A549 (cell line): Measurements from ENCODE around the gene MAP3K13. TPM values are rescaled to one million over a fixed set of nuclear protein-coding genes. Genes with fewer than 3 reads are reported as not detected.
"Not testable (repeated sequence)": the region's sequence is repeated elsewhere in the genome, so short reads cannot be mapped to it uniquely, and the experiment has no call there.

ENCODE experiments used
- ATAC-seq, 2 experiments: fragments of 200-7000 bp in 1 of 2; fragments of >200 bp in 1 of 2; cut with Nextera tagmentation in 1 of 2; cut with Tn5 transposase in 1 of 2; 3 replicates each; pipeline versions ENCODE4 v1.8.0 to v1.9.1; 2018 to 2020; ENCODE audit warnings: mild to moderate bottlenecking in 1 of 2, moderate library complexity in 1 of 2
- CTCF ChIA-PET: fragments of 300-600 bp; sonication (Branson Sonifier 250); formaldehyde crosslinking; extraction: SDS; loops from one replicate; lab custom pipeline; 2021; ENCODE audit warnings: antibody characterized with exemption, inconsistent platforms; lab: Yijun Ruan, JAX
- POLR2A ChIA-PET: fragments of 350-600 bp; formaldehyde crosslinking; extraction: SDS; loops from one replicate; lab custom pipeline; 2021; ENCODE audit warnings: antibody characterized with exemption, inconsistent platforms; lab: Yijun Ruan, JAX
- DNase-seq, 2 experiments: peaks; one replicate each; pipeline versions ENCODE4 v3.0.0 to v3.0.0-alpha.2; 2011 to 2016; ENCODE audit warnings: low read depth in 1 of 2, low spot score in 1 of 2
- FAIRE-seq: peaks from 2 replicates; lab custom pipeline; 2011; peaks lifted over from hg19 to GRCh38; lab: Jason Lieb, UNC
- H3K27ac ChIP-seq, 2 experiments: fragments of >200 bp; sonication (Bioruptor Twin); formaldehyde crosslinking; 3 replicates each; pipeline ENCODE4 v1.5.1; 2016 to 2017
- H3K4me1 ChIP-seq: fragments of >200 bp; sonication (Bioruptor Twin); formaldehyde crosslinking; 3 replicates; pipeline ENCODE4 v1.6.1; 2016
- H3K4me2 ChIP-seq: fragments of >200 bp; sonication (Bioruptor Twin); formaldehyde crosslinking; 3 replicates; pipeline ENCODE4 v1.6.1; 2016
- H3K4me3 ChIP-seq: fragments of >200 bp; sonication (Bioruptor Twin); formaldehyde crosslinking; 3 replicates; pipeline ENCODE4 v1.5.1; 2016
- H3K9me3 ChIP-seq: fragments of >200 bp; sonication (Bioruptor Twin); formaldehyde crosslinking; 3 replicates; pipeline ENCODE4 v1.6.1; 2016
- EHF ChIP-seq: fragments of 250-450 bp; sonication (Bioruptor Pico); IDR thresholded peaks from 2 replicates; pipeline ENCODE4 v1.5.0; 2020; ENCODE audit warnings: mild to moderate bottlenecking
- HDAC2 ChIP-seq: fragments of 200-600 bp; sonication (generic); IDR thresholded peaks from 2 replicates; pipeline ENCODE4 v1.6.1; 2016
- MAZ ChIP-seq: fragments of 150-350 bp; IDR thresholded peaks from 2 replicates; pipeline ENCODE4 v1.6.1; 2014; ENCODE audit warnings: antibody characterized with exemption, low read depth, low read length, borderline replicate concordance
- NR3C1 ChIP-seq: fragments of >200 bp; sonication (Bioruptor Twin); formaldehyde crosslinking; IDR thresholded peaks from 3 replicates; pipeline ENCODE4 v1.6.1; 2017
- POLR2AphosphoS2 ChIP-seq: conservative IDR thresholded peaks from 2 replicates; pipeline ENCODE4 v1.6.1; 2012; ENCODE audit warnings: low read length, improper control_type of control experiment, inconsistent platforms
- RFX5 ChIP-seq: fragments of 450-650 bp; IDR thresholded peaks from 2 replicates; pipeline ENCODE4 v1.7.1; 2014; ENCODE audit warnings: antibody characterized with exemption, mild to moderate bottlenecking, moderate library complexity
- SREBF2 ChIP-seq: fragments of 450-650 bp; IDR thresholded peaks from 2 replicates; pipeline ENCODE4 v1.6.1; 2014; ENCODE audit warnings: mild to moderate bottlenecking, moderate library complexity
- TFCP2L1 ChIP-seq: fragments of 250-450 bp; sonication (Bioruptor Pico); IDR thresholded peaks from 2 replicates; pipeline ENCODE4 v1.5.0; 2021; ENCODE audit warnings: mild to moderate bottlenecking
- WGBS: methylation state at CpG from one replicate; pipeline ENCODE4 v1.1.6; 2017; ENCODE audit errors: missing lambda C conversion rate; 5-methylcytosine and 5-hydroxymethylcytosine counted together
- polyA plus RNA-seq, 4 experiments: library from polyadenylated mRNA; depleted of rRNA in 3 of 4; stranded (reverse); fragments of >200 nt; fragmentation: RNase III in 1 of 4; extraction: RNeasy Plus Mini Kit Qiagen cat#74134 plus additional on column Dnase treatment in 1 of 4; gene quantifications; 2 replicates in 3 of 4; 3 replicates in 1 of 4; pipeline ENCODE4 v1.2.3, GENCODE V29; 2011 to 2017
- TF ChIP-seq, protein P1 (sequence below): IDR thresholded peaks from 2 replicates; pipeline ENCODE4 v1.6.1; 2012; ENCODE audit warnings: low read depth, borderline replicate concordance
- TF ChIP-seq, protein P2 (sequence below): fragments of 250-450 bp; sonication (Bioruptor Pico); IDR thresholded peaks from 2 replicates; pipeline ENCODE4 v1.5.0; 2020; ENCODE audit warnings: low read depth, mild to moderate bottlenecking, moderate library complexity
- TF ChIP-seq, protein P3 (sequence below): fragments of >200 bp; sonication (Bioruptor Twin); formaldehyde crosslinking; IDR thresholded peaks from 3 replicates; pipeline ENCODE4 v1.5.1; 2016

The MAP3K13 gene
- polyA plus RNA-seq, 2 of the 4 experiments (the other 2 are of a cell fraction), result 15.8 to 23.2 TPM

DNA sequence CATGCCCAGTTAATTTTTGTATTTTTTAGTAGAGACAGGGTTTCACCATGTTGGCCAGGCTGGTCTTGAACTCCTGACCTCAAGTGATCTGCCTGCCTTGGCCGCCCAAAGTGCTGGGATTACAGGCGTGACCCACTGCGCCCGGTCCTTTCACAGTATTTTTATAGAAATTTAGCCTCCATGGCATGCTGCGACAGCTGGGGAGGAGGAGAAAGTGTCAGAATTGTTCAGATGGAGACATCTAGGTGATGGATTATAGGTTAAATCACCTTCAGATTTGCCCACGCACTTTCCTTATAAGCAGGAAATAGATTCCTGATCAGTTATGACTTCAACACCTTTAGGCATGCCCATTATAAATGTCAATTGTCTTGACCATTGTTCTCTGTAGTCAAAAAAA, 7.4 kb downstream of the MAP3K13 start:
- ATAC-seq, H3K9me3 ChIP-seq, DNase-seq, POLR2A ChIA-PET, FAIRE-seq, H3K4me3 ChIP-seq, H3K4me2 ChIP-seq, H3K4me1 ChIP-seq, H3K27ac ChIP-seq: not testable (repeated sequence)
- WGBS, result 81% methylated on average over 6 of the region's 6 CpGs
- CTCF ChIA-PET, result interaction anchor here (0.6 kb wide), 2 partner anchors 61 to 971 kb away, joined by 3 read pairs; no protein-coding TSS in a partner anchor

DNA sequence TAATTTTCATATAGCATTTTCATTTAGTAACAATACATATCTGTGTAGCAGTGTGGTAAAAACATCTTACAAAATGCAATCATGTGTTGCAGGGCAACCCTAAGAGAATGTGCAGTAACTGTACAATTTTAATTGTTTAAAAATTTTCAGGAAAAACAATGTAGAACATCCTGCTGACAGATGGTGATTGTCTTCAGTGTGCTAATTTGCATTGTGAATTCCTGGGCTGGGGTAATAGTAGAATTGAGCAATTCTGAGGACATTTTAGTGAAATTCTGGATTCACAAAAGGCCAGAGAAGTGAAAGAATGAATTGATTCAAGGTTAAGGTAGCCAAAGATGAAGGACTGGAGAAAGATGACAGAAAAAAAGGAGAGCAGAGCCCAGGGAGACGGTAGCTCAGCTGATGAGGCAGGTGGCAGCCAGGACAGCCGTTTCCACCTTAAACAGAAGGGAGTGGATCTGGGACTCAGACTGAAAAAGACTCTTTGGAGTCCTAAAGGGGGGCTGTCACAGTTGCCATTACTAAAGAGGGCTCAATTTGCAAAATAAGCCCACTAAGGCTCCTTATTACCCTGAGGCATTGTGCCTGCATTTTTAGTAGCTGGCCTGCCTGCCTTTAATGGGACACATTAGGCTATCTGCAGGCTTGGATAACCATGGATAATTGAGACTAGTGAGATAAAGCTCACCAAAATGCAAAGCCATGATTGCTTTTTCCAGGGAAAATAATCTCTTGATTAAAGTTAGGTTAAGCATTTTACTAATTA, 8.6 kb downstream of the MAP3K13 start:
- CTCF ChIA-PET, result no interaction called here
- Histone ChIP-seq H3K27ac (no peak overlapping the region), H3K4me3 (no peak overlapping the region), H3K9me3 (no peaks in the 10 kb centered on the region), H3K4me1 (no peaks in the 10 kb centered on the region), H3K4me2 (no peak overlapping the region)
- no peak for FAIRE-seq
- POLR2A ChIA-PET, result no interaction called here
- TF ChIP-seq, protein P1, sequence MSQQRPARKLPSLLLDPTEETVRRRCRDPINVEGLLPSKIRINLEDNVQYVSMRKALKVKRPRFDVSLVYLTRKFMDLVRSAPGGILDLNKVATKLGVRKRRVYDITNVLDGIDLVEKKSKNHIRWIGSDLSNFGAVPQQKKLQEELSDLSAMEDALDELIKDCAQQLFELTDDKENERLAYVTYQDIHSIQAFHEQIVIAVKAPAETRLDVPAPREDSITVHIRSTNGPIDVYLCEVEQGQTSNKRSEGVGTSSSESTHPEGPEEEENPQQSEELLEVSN, result no peak
- TF ChIP-seq MAZ (no peak), POLR2AphosphoS2 (no peak), TFCP2L1 (no peak), EHF (no peak), HDAC2 (no peak), RFX5 (no peak)
- TF ChIP-seq, protein P2, sequence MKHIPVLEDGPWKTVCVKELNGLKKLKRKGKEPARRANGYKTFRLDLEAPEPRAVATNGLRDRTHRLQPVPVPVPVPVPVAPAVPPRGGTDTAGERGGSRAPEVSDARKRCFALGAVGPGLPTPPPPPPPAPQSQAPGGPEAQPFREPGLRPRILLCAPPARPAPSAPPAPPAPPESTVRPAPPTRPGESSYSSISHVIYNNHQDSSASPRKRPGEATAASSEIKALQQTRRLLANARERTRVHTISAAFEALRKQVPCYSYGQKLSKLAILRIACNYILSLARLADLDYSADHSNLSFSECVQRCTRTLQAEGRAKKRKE (CRISPR knock-in tag), result no peak
- TF ChIP-seq, protein P3, sequence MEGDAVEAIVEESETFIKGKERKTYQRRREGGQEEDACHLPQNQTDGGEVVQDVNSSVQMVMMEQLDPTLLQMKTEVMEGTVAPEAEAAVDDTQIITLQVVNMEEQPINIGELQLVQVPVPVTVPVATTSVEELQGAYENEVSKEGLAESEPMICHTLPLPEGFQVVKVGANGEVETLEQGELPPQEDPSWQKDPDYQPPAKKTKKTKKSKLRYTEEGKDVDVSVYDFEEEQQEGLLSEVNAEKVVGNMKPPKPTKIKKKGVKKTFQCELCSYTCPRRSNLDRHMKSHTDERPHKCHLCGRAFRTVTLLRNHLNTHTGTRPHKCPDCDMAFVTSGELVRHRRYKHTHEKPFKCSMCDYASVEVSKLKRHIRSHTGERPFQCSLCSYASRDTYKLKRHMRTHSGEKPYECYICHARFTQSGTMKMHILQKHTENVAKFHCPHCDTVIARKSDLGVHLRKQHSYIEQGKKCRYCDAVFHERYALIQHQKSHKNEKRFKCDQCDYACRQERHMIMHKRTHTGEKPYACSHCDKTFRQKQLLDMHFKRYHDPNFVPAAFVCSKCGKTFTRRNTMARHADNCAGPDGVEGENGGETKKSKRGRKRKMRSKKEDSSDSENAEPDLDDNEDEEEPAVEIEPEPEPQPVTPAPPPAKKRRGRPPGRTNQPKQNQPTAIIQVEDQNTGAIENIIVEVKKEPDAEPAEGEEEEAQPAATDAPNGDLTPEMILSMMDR, result no peak
- 93% methylated on average over 1 of the region's 2 CpGs for WGBS
- no peak for ATAC-seq
- no peak for DNase-seq

DNA sequence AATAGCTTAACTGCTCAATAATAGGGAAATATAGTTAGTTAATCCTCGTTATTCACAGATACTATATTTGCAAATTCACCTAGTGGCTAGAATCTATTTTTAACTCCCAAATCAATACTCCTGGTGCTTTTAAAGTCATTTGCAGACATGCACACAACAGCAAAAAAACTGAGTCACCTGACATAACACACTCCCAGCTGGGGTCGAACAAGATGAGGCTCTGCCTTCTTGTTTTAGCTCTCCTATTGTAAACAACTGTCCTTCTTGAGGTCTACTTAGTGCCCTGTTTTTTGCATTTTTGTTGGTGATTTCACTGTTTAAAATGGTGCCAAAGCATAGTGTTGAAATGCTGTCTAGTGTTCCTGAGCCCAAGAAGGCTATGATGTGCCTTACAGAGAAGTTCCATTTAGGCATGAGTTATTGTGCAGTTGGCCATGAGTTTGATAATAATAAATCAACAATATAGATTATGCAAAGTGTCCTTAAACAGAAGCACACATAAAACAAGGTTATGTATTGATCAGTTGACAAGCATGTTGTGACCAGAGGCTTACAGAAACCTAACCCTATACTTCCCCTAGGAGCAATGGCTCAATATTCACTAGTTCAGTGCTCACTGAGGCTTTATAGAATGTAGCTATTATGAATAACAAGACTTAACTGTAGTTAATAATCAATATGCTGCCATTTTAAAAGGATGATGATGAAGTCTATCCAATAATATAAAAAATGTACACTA, 18.6 kb downstream of the MAP3K13 start:
- no peak overlapping the region for H3K27ac ChIP-seq
- ATAC-seq, result no peak
- 65% methylated on average over 2 of the region's 2 CpGs for WGBS
- TF ChIP-seq SREBF2, result no peak
- TF ChIP-seq, all 56 proteins: peak for 0
- ChIA-PET CTCF (no interaction called here), POLR2A (no interaction called here)
- FAIRE-seq (no peak), DNase-seq (no peak)
- H3K4me3 ChIP-seq, result no peak overlapping the region
- H3K4me2 ChIP-seq, result no peak overlapping the region
- no peaks in the 10 kb centered on the region for H3K4me1 ChIP-seq
- H3K9me3 ChIP-seq, result no peaks in the 10 kb centered on the region

DNA sequence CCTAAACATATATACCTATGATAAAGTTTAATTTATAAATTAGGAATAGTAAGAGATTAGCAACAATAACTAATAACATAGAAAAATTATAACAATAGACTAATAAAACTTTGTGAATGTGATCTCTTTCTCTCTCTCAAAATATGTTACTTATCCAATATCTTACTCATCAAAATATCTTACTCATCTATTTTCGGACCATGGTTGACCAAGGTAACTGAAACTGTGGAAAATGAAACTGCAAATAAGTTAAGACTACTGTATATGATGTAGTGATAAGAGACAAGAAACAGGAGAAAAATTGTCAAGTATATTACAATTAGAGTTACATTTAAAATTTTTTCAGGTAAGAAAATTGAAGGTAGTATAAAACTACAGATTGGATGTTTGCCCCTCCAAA, 19.2 kb downstream of the MAP3K13 start:
- DNase-seq (no peak), ATAC-seq (no peak), FAIRE-seq (no peak)
- 78% methylated on average over 1 of the region's 1 CpG for WGBS
- H3K4me1 ChIP-seq, result no peaks in the 10 kb centered on the region
- ChIA-PET POLR2A (no interaction called here), CTCF (no interaction called here)
- TF ChIP-seq NR3C1, result no peak
- no peak for TF ChIP-seq TFCP2L1
- TF ChIP-seq, protein P3, result no peak
- H3K27ac ChIP-seq, result no peak overlapping the region
- no peaks in the 10 kb centered on the region for H3K9me3 ChIP-seq
- H3K4me3 ChIP-seq, result no peak overlapping the region
- no peak overlapping the region for H3K4me2 ChIP-seq

DNA sequence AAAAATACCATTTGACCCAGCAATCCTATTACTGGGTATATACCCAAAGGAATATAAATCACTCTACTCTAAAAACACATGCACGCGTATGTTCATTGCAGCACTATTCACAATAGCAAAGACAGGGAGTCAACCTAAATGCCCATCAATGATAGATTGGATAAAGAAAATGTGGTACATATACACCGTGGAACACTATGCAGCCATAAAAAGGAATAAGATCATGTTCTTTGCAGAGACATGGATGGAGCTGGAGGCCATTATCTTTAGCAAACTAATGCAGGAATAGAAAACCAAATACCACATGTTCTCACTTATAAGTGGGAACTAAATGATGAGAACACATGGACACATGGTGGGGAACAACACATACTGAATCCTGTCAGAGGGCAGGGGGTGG, 23.6 kb downstream of the MAP3K13 start:
- H3K27ac ChIP-seq, H3K4me3 ChIP-seq, H3K9me3 ChIP-seq, POLR2A ChIA-PET, H3K4me1 ChIP-seq, H3K4me2 ChIP-seq, ATAC-seq, FAIRE-seq, DNase-seq, CTCF ChIA-PET: not testable (repeated sequence)
- WGBS, result 93% methylated on average over 3 of the region's 3 CpGs
